GM18499 (cell line): ENCODE results near the gene GPR37L1.

Experiments used
- ATAC-seq: cut with Tn5 transposase; IDR thresholded peaks from one replicate; pipeline ENCODE4 v1.9.1; 2021; ENCODE audit warnings: moderate number of reproducible peaks; ENCODE audit not compliant: insufficient read depth, unreplicated experiment

Gene GPR37L1, protein sequence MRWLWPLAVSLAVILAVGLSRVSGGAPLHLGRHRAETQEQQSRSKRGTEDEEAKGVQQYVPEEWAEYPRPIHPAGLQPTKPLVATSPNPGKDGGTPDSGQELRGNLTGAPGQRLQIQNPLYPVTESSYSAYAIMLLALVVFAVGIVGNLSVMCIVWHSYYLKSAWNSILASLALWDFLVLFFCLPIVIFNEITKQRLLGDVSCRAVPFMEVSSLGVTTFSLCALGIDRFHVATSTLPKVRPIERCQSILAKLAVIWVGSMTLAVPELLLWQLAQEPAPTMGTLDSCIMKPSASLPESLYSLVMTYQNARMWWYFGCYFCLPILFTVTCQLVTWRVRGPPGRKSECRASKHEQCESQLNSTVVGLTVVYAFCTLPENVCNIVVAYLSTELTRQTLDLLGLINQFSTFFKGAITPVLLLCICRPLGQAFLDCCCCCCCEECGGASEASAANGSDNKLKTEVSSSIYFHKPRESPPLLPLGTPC

DNA sequence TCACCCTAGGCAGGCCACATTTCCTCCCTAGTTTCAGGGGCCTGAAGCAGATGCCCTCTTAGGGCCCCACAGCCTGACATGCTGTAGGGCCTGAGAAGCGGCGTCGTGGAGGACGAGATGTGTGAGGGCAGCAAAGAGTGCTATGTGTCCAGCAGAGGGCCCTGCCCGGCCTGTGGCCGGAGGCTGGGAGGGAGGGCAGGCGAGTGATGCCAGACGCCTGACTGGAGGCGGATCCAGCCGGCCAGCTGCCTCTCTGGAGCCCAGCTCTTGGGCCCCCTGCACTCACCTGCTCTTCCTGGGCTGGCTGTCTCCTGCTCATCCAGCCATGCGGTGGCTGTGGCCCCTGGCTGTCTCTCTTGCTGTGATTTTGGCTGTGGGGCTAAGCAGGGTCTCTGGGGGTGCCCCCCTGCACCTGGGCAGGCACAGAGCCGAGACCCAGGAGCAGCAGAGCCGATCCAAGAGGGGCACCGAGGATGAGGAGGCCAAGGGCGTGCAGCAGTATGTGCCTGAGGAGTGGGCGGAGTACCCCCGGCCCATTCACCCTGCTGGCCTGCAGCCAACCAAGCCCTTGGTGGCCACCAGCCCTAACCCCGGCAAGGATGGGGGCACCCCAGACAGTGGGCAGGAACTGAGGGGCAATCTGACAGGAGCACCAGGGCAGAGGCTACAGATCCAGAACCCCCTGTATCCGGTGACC is at the start of gene GPR37L1:
Gene GPR37L1, plus strand, starts transcription at position 279 of the 697 bp plus-strand sequence. Its CDS starts 47 bp downstream, at position 326.
- no peak for ATAC-seq

DNA sequence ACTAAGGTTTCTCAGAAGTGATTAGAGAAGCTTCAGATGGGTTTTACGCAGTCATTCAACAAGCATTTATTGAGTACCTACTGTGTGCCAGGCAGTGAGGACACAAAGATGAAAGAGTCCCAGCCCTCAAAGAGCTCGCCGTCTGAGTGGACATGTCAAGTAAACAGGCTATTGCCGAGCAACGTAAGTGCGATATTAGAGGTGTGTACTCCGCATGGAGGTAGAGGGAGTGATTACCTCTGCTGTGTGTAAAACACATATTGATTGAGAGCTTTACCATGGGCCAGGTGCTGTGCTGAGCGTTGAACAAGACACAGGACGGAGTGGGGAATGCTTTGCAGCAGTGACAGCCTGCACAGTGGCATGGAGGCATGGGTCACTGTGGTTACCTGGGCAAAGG is 49.5 kb upstream of the GPR37L1 start:
- no peak for ATAC-seq

DNA sequence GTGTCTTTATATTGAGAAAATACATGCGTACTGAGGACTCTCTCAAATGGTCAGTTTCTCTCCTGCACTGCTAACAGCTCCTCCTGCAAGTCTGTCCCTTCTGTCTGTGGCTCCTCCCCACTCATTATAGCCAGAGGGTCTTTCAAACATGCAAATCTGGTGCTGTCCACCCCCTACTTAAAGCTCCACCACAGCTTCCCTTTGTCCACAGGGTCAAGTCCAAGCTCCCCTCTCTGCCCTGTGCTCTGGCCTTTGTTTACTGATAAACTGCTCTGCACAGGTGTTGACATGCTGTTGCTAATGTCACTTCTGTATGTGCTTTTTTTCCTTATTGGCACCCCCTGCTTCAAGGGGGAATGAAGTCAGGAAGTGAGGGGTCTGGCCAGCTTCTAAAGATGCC is 47.7 kb upstream of the GPR37L1 start:
- ATAC-seq: no peak

DNA sequence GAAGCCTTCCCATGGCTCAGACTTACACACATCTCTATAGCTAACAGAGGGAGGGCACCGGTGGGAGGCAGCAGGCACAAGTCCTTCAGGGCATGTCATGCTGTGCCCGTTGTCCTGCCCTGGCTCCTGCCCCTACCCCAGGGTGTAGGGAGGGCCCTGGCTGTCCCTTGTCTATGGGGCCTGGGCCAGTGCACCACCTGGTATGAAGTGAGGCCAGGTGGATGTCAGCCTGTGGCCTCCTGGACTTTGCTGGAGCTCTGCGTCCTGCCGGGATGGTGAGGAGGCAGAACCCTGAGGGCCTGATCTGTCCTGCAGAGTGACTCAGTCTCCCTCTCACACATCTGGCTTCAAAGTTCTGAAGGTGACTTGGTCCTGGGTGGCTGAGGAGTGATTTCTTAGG is 47.3 kb upstream of the GPR37L1 start:
- no peak for ATAC-seq

DNA sequence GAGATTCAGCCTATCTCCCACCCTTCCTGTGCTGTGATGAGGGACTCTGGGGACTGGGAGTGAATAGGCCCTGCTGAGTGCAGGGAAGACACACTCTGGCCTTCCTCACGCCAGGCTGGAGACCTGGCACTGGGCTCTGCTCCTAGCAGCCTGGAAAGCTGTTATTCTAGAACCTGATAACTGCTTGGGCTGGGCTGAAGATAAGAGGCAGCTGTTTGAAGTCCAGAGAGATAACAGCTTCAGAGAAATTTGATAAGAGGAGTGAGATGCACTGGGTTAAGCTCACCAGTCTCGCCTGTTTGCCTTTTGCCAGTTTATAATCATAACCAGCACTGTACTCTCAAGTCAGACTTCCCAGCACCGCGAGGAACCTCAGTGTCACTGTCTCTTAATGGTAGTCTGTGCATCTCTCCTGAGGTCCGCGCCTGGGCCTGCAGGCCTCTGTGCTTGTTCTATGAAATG is 46.6 kb upstream of the GPR37L1 start:
- ATAC-seq: no peak

DNA sequence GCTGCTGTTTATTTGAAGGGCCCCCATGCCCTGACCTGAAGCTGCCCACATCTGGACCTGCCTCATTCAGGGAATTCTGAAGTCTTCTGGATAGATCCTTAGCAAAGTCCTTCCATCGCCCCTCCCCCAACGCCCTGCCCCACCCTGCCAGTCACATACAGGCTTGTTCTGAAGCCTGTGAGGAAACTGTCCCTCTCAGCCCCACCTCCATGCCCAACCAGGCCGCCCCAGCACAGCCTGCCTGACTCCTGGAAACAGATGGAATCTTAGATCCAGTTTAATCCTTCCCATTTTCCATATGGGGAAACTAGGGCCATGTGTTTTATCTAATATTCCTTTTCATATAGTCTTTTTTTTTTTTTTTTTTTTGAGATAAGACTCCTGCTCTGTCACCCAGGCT is 44.5 kb upstream of the GPR37L1 start:
- no peak for ATAC-seq

DNA sequence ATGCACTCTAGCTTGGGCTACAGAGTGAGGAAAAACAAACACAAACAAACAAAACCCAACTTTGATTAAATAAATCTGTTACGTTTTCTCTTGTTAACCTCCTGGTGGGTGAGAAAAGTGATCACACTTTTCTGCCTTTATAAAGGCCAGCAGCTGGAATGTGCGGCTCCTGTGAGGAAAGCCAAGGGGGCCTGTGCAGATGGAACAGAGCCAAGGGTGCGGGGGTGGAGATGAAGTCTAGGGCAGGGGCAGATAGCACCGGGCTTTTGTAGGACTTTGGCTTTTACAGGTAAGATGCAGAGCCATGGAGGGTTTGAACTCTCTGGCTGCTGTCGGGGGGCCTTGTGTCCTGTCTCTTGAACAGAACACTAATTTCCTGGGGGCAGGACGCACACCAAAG is 40.7 kb upstream of the GPR37L1 start:
- no peak for ATAC-seq

DNA sequence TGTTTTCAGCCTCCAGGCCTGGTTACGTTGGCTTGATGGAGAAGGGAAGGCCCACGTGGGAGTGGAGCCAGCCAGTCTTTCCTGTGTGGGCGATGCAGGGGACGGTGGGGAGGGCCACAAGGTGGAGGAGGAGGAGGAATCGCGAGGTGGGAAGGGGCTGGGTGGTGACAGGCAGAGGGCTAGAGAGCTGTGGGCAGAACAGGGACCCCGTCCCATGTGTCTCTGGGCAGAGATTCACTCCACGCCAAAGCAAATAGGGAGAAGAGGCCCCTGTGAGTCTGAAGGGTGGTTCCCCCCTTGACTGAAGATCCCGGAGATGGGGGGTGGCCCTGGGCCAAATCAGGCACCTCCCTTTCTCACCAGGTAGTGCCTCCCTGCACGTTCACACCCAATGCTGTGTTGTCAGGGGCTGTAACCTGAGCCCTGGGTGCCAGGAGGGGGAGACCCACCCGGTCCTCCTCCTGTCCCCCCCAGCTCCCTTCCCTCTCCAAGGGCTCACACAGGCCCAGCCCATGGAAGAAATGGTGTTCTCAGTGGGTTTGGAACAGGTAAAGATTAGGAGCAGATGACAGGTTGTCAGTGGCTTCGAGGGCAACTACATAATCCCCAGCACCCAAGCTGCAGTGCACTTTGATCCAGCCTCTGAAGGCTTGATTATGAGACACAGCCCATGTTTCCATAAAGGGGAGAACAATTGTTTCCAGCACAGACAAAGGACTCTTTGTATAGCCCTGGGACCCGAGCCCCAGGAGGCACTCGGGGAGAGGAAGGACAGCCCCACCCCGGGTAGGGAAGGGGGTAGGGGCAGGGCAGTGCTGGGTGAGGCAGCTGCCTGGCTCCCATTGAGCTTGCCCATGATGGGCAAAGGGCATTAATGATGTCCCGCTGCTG is 37.7 kb upstream of the GPR37L1 start:
- ATAC-seq: no peak

DNA sequence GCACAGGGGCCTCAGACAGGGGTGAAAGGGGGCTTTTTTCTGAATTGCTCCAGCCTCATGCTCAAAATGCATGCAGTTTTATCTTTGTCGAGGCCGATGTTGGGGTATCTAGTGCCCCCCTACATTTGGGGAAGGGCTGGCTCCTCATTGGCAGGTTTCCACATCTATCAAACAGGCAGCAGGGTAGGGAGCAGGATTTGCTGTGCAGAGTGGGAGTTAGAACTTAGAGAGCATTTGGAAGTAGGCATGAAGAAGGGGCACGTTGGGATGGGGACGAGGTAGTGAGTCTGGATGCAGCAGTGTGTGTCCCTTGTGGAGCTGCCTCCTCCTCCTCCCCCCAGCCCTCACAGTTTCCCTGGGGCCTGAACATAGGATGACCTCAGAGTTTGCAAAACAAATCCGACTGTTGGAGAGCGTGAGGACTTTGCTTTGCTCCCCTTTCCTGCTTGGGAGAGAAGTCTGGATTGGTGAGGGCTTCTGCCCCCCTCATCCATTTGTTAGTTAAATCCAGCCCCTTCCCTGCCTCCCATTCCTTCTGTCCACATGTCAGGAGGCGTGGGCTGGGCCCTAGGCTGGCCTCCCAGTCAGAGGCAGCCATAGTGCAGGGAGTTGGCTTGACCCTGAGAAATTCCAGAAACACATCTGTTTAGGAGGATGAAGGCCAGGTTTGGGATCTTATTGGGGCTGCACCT is 36.9 kb upstream of the GPR37L1 start:
- ATAC-seq: no peak

DNA sequence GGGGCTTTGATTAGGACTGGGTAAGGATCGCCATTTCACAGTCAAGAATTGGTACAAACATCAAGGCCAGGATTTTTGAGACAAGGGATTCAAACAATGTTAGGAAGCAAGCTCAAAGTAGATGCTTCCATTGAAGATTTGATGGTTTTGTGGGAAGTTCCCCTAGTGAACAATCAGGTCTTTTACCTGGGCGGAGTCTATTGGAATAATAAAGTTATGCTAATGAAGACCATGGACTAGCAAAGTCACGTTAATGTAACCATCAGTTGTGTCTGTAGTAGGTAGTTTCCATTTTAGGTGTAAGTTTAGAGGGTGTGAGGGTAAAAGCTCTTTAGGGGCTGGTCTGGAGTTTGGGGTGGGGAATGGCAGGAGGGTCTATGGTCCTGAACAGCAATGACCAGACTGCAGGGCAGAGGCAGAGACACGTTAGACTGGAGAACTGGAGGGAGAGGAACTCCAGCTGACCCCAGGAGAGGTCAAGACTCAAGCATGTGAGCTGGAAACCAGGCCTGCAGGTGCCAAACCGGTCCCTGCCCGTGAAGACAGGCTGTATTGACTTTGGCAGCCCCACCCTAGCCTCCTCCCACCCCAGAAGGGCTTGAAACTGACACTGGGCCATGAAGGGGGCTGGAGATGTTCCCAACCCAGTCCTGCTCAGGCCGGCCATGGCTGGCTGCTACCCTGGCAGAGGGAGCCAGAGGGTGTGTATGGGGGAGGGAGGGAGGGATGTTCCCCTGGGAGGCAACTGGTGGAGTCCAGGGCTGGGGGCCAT is 36.0 kb upstream of the GPR37L1 start:
- ATAC-seq: no peak

DNA sequence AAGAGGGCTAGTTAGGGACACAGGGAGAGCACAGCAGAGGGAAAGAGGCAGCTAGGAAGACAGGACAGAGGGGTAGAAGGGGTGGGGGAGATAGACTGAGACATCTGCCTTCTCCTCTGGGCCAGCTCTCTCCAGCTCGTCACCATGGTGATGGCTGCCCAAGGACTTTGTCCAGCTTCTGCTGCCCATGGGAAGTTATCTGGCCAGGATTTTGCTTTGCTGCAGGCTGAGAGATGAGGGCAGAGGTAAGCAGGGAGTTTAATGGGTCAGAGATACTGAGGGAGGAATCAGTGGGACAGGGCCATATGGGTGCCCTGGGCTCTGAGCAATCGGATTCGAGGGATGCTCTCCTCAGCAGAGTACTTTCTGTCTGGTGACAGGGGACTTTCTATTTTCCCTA is 34.5 kb upstream of the GPR37L1 start:
- ATAC-seq: no peak

DNA sequence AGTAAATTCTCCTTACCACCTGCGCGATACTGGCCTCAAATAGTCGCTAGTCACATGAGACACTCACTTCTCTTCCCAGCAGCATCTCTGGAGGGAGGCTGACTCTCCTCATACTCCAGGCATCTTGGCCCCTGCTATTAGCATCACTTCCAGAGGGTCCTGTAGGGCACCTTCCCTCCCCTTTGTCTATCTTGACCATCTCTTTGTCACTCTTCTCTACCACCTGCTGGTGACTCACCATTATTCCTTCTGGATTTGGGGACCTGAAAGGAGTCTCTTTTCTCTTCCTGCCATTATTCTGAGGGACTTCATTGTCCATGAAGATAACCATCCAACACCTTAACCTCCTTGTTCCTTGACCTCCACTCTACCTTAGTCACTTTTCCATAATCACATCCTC is 31.7 kb upstream of the GPR37L1 start:
- no peak for ATAC-seq

DNA sequence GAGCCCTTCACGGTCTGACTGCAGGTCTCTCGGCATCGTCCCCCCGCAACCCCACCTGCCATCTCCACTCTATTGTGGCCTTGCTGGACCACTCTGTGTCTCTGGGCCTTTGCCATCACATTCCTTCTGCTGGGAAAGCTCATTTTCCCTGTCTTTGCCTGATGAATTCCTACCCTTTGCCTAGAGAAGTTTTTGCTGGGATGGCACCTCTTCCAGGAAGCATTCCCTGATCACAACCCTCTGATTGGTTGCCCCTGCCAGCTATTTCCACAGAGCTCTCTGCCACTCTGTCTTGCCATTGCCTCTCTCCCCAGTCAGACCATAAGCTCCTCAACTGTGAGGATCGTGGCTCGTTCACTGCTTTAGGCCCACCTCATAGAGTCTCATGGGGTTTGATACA is 28.9 kb upstream of the GPR37L1 start:
- no peak for ATAC-seq

DNA sequence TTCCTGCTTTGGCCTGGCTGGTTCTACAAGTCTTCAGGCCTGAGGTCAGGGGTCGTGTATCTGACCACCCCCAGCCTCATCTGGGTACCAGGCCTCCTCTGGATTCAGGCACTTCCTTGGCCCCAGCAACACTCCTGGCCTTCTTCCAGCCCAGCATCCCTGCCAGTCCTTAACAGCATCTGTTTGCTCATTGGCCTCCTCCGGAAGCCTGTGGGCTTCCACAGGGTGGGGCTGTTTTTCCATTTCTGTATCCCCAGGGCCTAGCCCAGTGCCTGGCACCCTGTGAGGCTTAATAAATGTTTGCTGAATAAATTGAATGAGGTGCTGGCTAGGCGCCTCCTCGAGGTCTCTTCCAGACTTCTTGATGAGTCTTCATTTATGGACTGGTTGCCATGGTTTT is 21.5 kb upstream of the GPR37L1 start:
- ATAC-seq: no peak

DNA sequence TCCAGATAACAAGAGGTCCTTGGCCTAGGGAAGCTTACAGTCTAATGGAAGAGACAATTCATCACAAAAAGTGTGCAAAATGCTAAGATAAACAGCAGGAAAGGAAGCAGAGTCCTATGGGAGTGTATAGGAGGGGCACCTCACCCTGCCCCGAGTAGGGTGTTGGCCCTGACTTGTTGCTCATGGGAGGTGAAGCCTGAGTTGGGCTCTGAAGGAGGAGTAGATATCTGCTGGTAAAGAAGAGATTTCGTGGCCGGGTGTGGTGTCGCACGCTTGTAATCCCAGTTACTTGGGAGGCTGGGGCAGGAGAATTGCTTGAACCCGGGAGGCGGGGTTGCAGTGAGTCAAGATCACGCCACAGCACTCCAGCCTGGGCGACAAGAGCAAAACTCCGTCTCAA is 18.6 kb upstream of the GPR37L1 start:
- ATAC-seq: no peak

DNA sequence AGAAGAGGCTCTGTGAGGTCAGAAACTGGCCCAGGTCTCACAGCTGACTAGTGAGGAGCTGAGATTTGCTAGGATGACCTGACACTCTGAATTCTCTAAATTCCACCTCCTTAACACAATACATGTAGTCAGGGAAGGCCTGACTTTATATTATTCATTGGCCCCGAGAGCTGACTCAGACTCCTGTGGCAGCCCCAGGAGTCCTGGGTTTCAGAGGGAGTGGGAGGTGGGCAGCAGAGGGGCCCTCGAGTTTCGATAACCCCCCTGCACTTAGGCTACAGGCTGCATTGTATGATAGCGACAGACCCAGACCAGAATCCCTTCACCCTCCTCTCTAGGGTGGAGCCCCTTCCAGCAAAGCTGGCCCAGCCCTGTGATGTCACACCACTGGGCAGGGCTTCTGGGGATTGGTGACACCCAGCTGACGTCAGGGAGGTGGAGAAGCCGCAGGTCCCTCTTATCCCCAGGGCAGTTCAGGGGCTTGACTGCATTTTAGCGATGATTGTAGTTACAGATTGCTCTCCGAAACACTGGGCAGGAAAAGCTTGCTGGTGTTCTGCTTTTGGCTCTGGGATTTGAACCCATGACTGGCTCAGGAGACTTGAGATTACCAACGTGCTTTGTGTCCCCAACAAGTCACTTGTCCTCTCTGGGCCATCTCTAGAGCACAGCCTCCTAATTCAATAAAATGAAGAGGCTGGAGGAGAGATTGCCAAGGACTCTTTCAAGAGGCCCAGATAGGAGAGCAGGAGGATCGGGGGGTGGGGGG is 17.0 kb upstream of the GPR37L1 start:
- ATAC-seq: no peak

DNA sequence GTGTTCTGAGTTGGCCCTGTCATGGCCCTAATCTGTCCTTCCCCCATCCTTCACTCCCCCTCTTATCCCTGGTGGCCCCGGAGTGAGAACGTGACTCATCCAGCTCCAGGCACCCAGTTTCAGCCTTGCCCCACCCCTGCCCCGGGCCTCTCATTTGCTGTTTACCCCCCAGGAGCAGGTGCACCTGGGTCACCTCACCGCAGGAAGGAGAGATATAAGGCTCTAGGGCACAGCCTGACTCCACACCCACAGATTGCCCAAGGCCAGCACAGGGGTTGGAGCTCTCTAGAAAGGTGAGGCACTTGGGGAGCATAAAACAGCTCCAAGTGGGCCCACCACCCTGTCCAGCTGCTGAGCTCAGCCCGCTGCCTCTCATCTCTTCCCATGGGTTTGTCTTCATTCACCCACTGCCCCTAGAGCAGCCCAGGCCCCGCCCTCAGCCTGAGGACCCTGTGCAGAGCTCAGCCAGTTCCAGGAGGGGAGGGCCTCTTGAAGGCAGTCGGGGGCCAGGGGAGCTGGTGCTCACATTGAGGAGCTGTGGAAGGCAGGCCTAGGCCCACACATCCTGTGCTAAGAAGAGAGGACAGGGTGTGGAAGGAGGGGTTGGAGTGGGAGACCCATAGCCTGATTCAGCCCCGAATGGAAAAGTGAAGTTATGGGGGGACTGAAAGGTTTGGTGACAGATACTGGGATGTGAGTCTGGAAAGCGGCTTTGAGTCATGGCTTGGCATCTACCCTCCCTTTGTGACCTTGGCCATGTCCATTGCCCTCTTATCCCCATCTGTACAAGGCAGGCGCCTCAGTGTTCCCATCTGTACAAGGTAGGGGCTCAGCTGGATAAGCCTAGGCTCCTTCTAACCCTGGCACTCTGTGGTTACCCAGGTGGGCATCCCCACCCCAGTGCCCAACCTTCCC is 16.1 kb upstream of the GPR37L1 start:
- ATAC-seq: no peak
